IPS-20b (cell line): ENCODE results near the gene GPANK1.
A peak's percentile ranks its signal among the peaks of the same experiment; 100 is the strongest.

Source experiments
- H3K27ac ChIP-seq: one replicate; pipeline ENCODE4 v1.5.1; 2013; ENCODE audit warnings: low read length
- H3K27me3 ChIP-seq: 2 replicates; pipeline ENCODE4 v1.6.1; 2013; ENCODE audit warnings: mild to moderate bottlenecking, low read length, inconsistent platforms; ENCODE audit not compliant: insufficient read depth
- H3K36me3 ChIP-seq: 2 replicates; pipeline ENCODE4 v1.6.1; 2013; ENCODE audit warnings: low read depth, mild to moderate bottlenecking, inconsistent platforms, low read length, moderate library complexity; ENCODE audit not compliant: insufficient read depth
- H3K4me1 ChIP-seq: 2 replicates; pipeline ENCODE4 v1.6.1; 2013; ENCODE audit warnings: mild to moderate bottlenecking, control low read depth, inconsistent platforms, low read length, moderate library complexity; ENCODE audit not compliant: insufficient read depth
- H3K4me3 ChIP-seq: 2 replicates; pipeline ENCODE4 v1.5.1; 2013; ENCODE audit warnings: mild to moderate bottlenecking, low read length, inconsistent platforms
- H3K9ac ChIP-seq: 2 replicates; pipeline ENCODE4 v1.6.1; 2013; ENCODE audit warnings: low read depth, mild to moderate bottlenecking, inconsistent platforms, low read length, moderate library complexity
- H3K9me3 ChIP-seq: 2 replicates; pipeline ENCODE4 v1.6.1; 2013; ENCODE audit warnings: mild to moderate bottlenecking, low read depth, low read length, inconsistent platforms; ENCODE audit not compliant: insufficient read depth

GPANK1 gene

GRCh38 chr6:31631681-31632278 is 33.0 kb downstream of the GPANK1 start:
- Histone ChIP-seq H3K9me3 (no peaks in the 10 kb centered on the region), H3K9ac (no peak overlapping the region), H3K4me1 (no peaks in the 10 kb centered on the region), H3K4me3 (no peak overlapping the region), H3K36me3 (peaks cover 100% of the 10 kb centered on the region), H3K27me3 (no peaks in the 10 kb centered on the region), H3K27ac (no peak overlapping the region)

GRCh38 chr6:31631209-31631608 is 33.6 kb downstream of the GPANK1 start:
- H3K36me3 ChIP-seq: peaks cover 100% of the 10 kb centered on the region
- no peaks in the 10 kb centered on the region for H3K9me3 ChIP-seq
- H3K27me3 ChIP-seq: no peaks in the 10 kb centered on the region

GRCh38 chr6:31630177-31630934 is 34.4 kb downstream of the GPANK1 start:
- Histone ChIP-seq H3K9me3 (no peaks in the 10 kb centered on the region), H3K4me3 (no peak overlapping the region), H3K27ac (no peak overlapping the region), H3K4me1 (no peaks in the 10 kb centered on the region), H3K27me3 (no peaks in the 10 kb centered on the region), H3K9ac (no peak overlapping the region), H3K36me3 (peaks cover 100% of the 10 kb centered on the region)

More at GRCh38 chr6:31631209-31631608, 33.6 kb downstream of the GPANK1 start:
- Histone ChIP-seq H3K27ac (no peak overlapping the region), H3K4me1 (no peaks in the 10 kb centered on the region), H3K4me3 (no peak overlapping the region), H3K9ac (no peak overlapping the region)

GRCh38 chr6:31629014-31629413 is 35.8 kb downstream of the GPANK1 start:
- no peak overlapping the region for H3K9ac ChIP-seq
- H3K4me3 ChIP-seq: no peak overlapping the region
- no peaks in the 10 kb centered on the region for H3K27me3 ChIP-seq
- no peaks in the 10 kb centered on the region for H3K9me3 ChIP-seq
- H3K36me3 ChIP-seq: peaks cover 100% of the 10 kb centered on the region
- H3K4me1 ChIP-seq: no peaks in the 10 kb centered on the region
- no peak overlapping the region for H3K27ac ChIP-seq

GRCh38 chr6:31627690-31628287 is 37.0 kb downstream of the GPANK1 start:
- no peak overlapping the region for H3K9ac ChIP-seq

GRCh38 chr6:31626952-31627351 is 37.8 kb downstream of the GPANK1 start:
- Histone ChIP-seq H3K9ac (no peak overlapping the region), H3K27ac (no peak overlapping the region), H3K27me3 (no peaks in the 10 kb centered on the region), H3K4me3 (no peak overlapping the region), H3K9me3 (no peaks in the 10 kb centered on the region), H3K4me1 (peaks cover 7% of the 10 kb centered on the region; the same call in 1 of the 2 replicates), H3K36me3 (peaks cover 100% of the 10 kb centered on the region)

More at GRCh38 chr6:31627690-31628287, 37.0 kb downstream of the GPANK1 start:
- Histone ChIP-seq H3K9me3 (no peaks in the 10 kb centered on the region), H3K27me3 (no peaks in the 10 kb centered on the region), H3K27ac (no peak overlapping the region), H3K4me1 (0 out of 2 replicates have a peak, but pooled peaks cover 2% of the 10 kb centered on the region), H3K4me3 (no peak overlapping the region), H3K36me3 (peaks cover 100% of the 10 kb centered on the region)

- Histone ChIP-seq H3K36me3 (peaks cover 76% of the 10 kb centered on the region), H3K9me3 (no peaks in the 10 kb centered on the region), H3K27ac (no peak overlapping the region), H3K9ac (no peak overlapping the region), H3K4me3 (no peak overlapping the region), H3K27me3 (no peaks in the 10 kb centered on the region), H3K4me1 (peaks cover 10% of the 10 kb centered on the region; the same call in 1 of the 2 replicates)
These were observed 40.7 kb downstream of the GPANK1 start for GRCh38 chr6:31624070-31624469.

- Histone ChIP-seq H3K4me1 (peaks cover 10% of the 10 kb centered on the region; the same call in 1 of the 2 replicates), H3K27me3 (no peaks in the 10 kb centered on the region), H3K27ac (no peak overlapping the region), H3K9ac (peak overlapping the region; percentile 91; the same call in 1 of the 2 replicates), H3K36me3 (peaks cover 62% of the 10 kb centered on the region), H3K4me3 (peak overlapping the region; percentile 84), H3K9me3 (no peaks in the 10 kb centered on the region)
These were observed 42.1 kb downstream of the GPANK1 start for GRCh38 chr6:31622684-31623091.

GRCh38 chr6:31621991-31622390 is 42.8 kb downstream of the GPANK1 start:
- H3K27ac ChIP-seq: no peak overlapping the region
- H3K4me3 ChIP-seq: peak overlapping the region; percentile 84
- no peaks in the 10 kb centered on the region for H3K9me3 ChIP-seq
- H3K36me3 ChIP-seq: peaks cover 55% of the 10 kb centered on the region
- peak overlapping the region; percentile 91; the same call in 1 of the 2 replicates for H3K9ac ChIP-seq
- H3K27me3 ChIP-seq: no peaks in the 10 kb centered on the region
- peaks cover 10% of the 10 kb centered on the region; the same call in 1 of the 2 replicates for H3K4me1 ChIP-seq

GRCh38 chr6:31621320-31621939 is 43.4 kb downstream of the GPANK1 start:
- Histone ChIP-seq H3K36me3 (peaks cover 50% of the 10 kb centered on the region), H3K27me3 (no peaks in the 10 kb centered on the region)

GRCh38 chr6:31620586-31621319 is 44.0 kb downstream of the GPANK1 start, which contains the start of gene PRRC2A:
Gene PRRC2A (plus strand): TSS chr6:31620715. CDS start chr6:31622790, 2,075 bp downstream.
- Histone ChIP-seq H3K27me3 (no peaks in the 10 kb centered on the region), H3K9ac (peak within 1 kb of the TSS; percentile 98), H3K4me3 (peak within 1 kb of the TSS; percentile 86), H3K36me3 (peaks cover 43% of the 10 kb centered on the region), H3K27ac (peak within 1 kb of the TSS; percentile 97), H3K9me3 (no peaks in the 10 kb centered on the region), H3K4me1 (peaks cover 10% of the 10 kb centered on the region; the same call in 1 of the 2 replicates)

More at GRCh38 chr6:31621320-31621939, 43.4 kb downstream of the GPANK1 start:
- Histone ChIP-seq H3K27ac (peak overlapping the region; percentile 24), H3K4me3 (peak overlapping the region; percentile 84), H3K9me3 (no peaks in the 10 kb centered on the region), H3K9ac (peak overlapping the region; percentile 91), H3K4me1 (peaks cover 10% of the 10 kb centered on the region; the same call in 1 of the 2 replicates)
